DMS153 treated with DMSO at 0.1 percent for 48 hours (cell line): Measurements from ENCODE around the gene MSMP.

Source experiments
- DNase-seq: peaks from one replicate; lab custom pipeline; 2025; ENCODE audit not compliant: unreplicated experiment; lab: John Stamatoyannopoulos, UW

Gene MSMP, protein sequence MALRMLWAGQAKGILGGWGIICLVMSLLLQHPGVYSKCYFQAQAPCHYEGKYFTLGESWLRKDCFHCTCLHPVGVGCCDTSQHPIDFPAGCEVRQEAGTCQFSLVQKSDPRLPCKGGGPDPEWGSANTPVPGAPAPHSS

DNA sequence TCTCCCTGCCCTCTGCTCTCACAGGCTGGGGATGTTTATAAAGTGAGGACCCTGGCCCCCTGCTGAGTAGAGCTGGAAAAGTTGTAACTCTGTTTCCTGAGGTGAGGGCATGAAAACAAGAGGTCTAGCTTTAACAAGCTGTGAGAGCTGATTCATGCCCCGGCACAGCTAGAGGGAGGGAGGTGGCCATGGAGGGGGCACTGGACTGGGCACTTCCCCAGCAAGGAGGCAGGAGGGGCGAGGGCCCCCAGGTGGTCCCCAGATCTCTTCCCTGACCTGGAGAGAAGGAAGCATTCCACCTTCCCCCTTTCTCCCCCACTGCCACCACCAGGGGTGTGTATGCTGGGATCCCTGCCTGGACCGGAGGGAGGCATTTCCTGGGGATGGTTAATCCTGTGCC, at the start of gene MSMP:
Gene MSMP, minus strand, starts transcription at position 13 of the 400 bp plus-strand sequence. CDS start 147 bp downstream, outside the sequence.
- DNase-seq, result no peak

DNA sequence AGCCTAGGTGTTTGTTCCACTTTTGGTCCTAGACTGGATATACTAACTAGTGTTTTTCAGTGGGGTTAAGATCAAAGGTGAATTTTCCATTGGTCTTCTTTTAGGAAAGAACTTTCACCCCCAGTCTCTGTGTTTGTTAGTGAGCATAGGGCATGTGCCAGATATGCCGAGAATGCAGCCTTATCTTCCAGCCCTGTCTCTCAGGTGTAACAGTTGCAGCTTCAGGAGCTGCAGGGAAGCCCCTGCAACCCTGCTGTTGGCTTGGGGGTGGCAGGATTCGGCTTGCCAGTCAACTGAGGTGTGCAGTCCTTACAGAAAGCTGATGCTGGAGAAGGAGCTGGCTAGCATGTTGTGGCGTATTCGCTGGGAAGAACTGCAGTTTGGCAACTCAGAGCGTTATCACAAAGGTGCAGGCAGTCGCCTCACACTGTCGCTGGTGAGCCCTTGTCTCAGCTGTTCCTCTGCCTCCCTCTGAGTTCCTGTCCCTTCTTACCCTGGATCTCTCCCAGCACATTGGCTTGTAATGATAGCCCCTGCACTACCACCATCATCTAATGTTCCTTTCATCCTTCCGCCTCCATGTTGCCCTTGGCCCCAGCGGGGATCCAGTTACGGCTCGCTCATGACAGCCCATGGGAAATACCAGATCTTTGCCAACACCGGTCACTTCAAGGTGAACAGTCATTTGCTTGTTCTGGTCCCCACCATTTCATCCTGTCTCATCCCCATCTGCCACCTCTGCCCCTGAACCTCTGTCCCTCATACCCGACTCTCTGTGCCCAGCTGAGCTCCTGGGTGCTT, 47.5 kb upstream of the MSMP start:
- no peak for DNase-seq

DNA sequence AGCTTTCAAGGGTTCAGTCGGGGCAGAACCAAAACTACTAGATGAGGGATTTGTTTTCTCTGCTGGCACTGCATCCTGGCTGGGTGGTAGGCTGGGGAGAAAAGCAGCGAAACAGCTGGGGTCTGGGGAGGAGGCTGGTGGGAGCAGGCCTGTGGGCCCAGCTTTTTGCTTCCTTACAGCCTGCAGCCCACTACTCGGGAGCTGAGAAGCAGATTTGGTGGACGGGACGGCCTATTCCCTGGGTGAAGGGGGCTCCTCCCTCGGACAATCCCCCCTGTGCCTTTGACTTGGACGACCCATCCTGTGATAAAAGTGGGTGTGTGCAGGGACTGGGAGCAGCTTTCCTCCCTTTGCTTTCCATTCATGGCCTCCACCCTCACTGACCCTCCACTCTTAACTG, 46.5 kb upstream of the MSMP start:
- no peak for DNase-seq

DNA sequence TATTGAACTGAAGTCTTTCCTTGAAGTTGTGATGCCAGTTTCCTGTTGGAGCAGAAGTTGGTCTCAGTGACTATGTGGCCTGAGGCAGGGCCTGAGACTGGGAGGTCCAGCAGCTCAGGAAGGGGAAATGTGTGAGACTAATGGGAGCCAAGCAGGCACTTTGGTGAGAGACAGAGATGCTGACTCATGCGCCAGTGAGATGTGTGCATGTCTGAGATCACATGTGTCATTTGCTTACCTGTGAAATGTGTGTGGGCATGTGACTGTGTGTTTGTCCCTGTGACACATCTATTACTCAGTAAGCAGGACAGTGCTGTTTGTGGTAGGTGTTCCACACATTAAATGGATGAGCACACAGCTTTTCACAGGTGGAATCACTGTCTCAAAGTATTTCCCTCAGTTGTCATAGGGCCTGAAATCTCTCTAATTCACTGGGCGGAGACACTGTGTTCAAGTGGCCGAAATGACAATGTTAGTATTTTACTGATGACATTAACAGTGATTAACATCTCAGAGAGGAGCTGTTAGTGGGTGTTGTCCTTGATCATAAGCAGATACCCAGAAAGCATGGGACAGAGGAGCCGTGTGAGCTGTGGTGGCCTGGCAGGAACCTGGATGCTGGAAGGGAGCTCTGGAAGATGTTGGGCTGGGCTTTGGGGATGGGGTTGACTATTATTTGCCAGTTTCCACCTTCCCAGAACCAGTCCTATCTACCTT, 44.7 kb upstream of the MSMP start:
- DNase-seq, result no peak

DNA sequence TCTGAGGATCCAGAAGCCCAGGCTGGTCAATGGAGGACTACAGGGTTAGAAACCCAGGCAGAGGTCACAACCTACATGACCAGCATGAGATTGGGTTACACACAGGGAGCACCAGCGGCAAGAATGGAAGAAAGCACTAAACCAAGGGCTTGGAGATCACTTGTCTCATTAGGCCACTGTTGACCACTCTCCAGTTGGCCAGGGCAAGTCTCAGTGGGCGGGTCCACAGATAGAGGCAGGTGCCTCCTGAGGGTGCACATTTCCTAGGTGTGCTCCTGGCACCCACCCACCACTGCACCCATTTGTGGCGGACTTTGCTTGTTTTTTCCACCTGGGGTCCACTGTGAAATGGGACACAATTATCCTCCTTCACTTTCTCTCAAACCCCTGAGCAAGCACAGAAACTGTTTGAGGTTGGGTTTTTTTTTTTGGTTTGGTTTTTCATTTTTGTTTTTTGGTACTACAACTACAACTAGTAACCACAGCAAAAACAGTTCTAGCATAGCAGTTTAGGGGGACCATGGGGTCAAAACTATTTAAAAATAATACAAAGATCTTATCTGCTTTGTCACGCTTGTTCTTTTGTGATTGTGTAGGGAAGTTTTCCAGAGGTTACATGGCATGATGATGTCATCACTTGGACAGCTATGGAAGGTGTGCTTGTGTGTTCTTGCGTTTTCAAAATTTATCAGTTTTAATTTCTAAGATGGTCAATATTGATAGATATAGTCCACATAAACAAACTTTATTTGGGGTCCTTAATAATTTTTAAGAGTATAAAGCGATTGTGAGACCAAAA, 43.4 kb upstream of the MSMP start:
- no peak for DNase-seq

DNA sequence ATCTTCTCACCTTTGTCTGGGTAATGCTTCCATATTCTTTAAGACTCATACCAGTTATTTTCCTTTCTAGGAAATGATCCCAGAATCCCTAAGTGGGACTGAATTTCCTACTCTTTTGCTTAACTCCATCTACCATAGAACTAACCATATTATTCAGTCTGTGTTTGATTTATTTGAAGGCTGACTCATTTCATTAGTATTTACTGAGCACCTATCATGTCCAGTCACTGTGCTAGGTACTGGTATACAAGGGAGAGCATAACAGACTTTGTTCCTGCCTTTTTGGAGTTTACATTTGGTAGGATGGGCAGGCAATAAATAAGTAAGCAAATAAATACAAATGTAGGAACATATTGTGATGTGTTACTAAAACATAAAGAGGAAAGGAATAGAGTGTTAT, 41.6 kb upstream of the MSMP start:
- no peak for DNase-seq

DNA sequence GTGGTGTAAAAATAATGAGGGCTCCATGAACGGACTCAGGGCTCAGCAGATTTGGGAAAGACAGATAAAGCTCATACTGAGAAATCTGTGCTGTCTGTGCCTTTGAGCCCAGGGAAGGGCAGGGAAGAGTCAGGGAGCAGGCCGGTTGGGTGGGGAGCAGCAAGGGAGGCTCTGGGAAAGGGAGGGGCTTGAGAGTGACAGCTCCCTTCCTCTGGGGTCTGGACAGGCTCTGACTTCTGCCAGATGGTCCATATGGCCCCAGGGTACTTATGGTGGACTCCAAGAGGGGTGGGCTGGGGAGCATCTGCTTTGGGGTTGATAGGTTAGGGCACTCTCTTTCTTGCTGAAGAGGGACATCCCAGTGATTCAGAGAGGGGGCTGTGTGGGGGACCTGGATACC, 39.4 kb upstream of the MSMP start:
- DNase-seq, result no peak

DNA sequence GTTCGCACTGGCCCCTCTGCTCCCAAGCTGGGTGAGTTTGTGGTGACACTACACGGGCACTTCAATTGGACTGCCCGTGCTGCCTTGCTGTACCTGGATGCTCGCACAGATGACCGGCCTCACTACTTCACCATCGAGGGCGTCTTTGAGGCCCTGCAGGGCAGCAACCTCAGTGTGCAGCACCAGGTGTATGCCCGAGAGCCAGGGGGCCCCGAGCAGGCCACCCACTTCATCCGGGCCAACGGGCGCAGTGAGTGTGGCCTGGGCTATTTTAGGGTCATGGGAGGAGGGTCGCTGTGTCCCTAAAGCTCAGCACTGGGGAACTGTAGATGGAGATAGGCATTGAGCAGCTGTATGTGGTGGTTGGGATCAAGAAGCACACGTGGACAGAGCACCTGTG, 38.8 kb upstream of the MSMP start:
- no peak for DNase-seq

DNA sequence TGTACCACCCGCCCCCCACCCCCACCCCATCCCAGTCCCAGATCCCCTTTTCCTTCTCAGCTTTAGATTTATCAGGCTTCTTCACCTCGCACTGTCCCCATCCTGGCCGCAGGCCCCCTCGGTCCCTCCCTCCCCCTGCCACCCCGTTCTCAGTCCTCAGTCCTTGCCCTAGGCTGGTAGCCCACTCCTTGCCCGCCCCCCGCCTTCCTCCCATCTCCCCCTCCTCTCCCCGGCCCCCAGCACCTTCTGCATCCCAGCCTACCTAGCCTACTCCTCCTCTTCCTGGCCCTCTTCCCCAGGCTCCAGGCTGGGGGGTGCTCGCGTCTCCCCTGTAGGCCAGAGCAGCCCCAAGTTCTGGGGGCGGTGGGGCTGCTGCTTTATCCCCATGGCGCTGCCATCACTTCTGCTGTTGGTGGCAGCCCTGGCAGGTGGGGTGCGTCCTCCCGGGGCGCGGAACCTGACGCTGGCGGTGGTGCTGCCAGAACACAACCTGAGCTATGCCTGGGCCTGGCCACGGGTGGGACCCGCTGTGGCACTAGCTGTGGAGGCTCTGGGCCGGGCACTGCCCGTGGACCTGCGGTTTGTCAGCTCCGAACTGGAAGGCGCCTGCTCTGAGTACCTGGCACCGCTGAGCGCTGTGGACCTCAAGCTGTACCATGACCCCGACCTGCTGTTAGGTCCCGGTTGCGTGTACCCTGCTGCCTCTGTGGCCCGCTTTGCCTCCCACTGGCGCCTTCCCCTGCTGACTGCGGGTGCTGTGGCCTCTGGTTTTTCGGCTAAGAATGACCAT, 38.1 kb upstream of the MSMP start:
- DNase-seq, result no peak

DNA sequence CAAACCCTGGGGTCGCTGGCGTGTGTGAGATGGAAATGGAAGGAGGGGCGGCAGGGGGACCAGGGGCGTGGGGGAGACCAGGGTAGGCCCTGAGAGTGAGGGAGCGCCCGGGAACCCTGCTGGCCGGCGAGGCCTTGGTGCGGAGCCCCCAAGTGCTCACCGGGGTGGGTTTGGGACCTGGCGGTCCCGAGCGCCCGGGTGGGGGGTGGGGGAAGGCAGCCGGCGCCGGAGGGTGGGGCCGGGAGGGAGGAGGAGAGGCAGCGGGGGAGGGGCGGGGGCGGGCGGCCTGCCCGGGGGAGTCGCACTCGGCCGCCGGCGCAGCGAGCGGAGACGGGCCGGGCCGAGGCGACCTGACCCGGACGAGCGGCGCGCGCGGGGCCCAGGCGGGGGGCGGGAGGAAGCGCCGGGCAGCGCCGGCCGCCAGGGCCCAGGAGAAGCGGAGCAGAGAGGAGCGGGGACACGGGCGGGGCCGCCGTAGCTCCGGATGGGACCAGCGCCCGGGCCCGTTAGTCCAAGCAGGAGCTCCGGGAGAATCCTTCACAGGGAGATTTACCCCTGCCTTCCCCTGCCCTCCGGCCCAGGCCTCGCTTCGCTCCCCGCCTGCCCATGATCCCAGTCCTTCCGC, 37.3 kb upstream of the MSMP start, which contains the start of gene NPR2:
Gene NPR2, plus strand, starts transcription at position 295 of the 625 bp plus-strand sequence. CDS start 818 bp downstream, outside the sequence.
- no peak for DNase-seq

DNA sequence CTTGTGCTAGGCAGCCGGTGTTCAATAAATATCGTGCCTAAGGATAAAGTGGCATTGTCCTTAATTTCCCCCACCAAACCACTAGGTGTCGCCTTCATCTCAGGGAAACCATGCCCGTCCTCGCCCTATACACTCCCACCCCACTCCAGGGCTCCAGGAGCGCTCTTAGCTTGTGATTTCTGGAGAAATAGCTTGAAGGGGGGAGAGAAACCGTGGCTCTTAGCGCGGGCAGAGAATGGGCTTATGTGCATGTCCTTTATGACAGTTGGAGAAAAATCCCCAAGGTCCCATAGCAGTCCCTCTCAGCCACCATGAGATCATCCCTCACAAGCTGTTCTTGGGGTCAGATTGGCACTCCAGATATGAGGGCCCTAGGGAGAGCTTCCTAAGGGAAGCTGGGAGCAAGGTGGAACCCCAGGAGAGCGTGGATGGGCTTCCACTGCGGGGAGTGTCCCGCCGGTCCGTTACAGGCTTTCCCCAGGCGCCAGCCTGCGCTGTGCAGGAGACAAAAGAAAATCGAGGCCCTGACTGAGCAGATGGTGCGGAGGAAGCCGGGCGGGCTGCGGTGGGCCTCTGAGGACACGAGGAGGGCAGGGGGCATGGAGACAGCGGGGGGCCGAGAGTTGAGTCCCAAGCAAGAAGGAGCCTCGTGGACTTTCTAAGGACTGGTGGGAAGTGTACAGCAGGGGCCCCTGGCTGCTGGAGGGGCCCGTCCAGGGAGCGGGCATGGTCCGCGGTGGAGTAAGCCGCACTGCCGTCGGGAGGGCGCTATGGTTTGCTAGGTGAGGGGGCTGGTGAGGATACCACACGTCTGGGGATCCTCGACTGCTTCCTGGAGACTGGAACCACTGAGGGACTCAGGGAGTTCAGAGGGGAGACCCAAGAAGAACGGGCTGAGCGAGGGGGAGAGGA, 36.6 kb upstream of the MSMP start:
- DNase-seq, result peak; percentile 81

DNA sequence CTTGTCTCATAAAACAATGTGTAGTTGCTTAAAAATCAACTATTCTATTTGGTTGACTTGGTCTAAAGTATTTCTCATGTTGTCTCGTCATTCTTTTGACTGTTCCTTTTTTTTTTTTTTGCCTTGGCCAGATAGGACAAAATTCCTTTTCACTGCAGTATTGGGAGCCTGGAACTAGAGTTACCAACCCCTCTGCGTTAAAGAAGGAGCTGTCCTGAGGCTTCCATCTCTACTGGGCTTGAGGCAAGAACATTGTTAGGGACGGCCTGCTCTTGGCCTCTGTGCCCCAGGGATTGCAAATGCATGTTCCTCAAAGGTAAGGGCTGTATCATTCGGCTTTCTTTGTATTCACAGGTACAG, 35.9 kb upstream of the MSMP start:
- DNase-seq, result no peak

DNA sequence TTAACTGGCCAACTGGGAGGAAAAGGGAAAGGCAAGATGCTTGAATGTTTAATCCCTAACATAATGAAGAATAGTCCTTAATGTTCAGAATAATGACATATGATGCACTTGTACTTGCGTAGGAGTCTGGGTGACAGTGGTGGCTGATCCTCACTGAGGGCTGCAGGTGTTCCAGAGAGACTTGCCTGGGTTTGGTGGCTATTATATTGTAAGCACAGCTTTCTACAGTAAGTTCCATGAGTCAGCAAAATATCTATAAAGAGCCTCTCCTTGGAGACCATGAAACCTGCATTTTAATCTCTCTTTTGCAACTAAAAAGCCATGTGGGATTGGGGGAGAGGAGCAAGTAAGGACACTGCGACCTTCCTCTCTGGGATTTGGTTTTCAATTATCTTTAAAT, 35.5 kb upstream of the MSMP start:
- no peak for DNase-seq

DNA sequence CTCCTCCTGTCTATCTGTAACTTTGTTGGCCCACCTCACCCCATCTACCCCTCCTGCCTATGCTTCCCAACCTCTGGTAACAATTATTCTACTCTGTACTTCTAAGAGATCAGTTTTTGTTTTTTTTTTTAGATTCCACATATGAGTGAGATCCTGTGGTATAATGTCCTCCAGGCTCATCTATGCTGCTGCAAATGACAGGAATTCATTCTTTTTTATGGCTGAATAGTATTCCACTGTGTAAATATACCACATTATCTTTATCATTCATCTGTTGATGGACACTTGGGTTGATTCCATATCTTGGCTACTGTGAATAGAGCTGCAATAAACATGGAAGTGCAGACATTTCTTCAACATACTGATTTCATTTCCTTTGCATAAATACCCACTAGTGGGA, 29.3 kb upstream of the MSMP start:
- no peak for DNase-seq

DNA sequence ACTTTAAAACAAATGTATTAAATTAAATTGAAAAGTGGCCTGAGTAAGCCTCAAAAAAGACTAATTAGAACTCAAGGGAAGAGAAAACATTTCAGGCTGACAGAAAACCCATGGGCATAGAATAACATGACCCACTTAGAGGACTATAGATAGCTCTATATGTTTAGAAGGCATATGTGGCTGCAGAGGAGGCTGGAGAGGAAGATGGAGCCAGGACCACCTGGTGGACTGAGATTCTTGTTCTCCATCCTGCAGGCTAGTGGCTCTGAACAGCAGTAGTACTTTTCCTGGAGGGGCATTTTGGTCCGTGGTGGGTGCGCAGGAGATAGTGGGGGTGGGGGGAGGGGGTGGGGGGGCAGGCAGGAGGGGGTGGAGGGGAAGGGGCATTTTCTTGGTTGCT, 27.0 kb upstream of the MSMP start:
- no peak for DNase-seq

DNA sequence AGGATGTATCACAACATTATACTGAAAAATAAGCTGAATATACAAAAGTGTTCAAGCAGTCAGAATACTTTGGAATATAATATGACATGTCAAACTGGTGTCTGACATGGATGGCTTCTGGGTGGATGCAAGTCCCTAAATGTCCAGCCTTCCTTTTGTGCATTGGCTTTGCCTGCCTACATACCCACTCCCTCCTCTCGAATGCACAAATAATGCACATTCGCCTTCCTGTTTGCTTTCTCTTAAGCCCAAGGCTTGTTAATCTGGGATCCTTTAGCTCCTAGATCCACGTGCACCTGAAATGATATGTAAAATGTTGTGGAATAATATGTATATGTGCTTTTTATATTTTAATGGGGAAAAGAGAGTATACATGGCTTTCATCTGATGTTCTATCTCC, 24.4 kb upstream of the MSMP start:
- DNase-seq, result no peak

DNA sequence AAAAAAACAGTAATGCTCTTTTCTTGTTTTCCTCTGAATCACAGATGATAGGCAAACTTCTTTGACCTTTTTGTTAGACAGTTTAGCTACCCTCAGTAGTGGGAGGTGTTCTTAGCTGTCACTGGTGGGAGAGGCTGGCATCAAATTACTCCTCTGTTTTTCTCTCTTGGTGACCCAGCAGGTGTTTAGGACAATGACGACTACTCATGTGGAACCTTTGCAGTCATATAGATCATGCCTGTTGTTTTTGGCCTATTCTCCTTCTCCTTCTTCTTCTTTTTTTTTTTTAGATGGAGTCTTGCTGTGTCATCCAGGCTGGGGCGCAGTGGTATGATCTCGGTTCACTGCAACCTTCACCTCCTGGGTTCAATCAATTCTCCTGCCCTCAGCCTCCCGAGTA, 21.9 kb upstream of the MSMP start:
- peak; percentile 55 for DNase-seq

DNA sequence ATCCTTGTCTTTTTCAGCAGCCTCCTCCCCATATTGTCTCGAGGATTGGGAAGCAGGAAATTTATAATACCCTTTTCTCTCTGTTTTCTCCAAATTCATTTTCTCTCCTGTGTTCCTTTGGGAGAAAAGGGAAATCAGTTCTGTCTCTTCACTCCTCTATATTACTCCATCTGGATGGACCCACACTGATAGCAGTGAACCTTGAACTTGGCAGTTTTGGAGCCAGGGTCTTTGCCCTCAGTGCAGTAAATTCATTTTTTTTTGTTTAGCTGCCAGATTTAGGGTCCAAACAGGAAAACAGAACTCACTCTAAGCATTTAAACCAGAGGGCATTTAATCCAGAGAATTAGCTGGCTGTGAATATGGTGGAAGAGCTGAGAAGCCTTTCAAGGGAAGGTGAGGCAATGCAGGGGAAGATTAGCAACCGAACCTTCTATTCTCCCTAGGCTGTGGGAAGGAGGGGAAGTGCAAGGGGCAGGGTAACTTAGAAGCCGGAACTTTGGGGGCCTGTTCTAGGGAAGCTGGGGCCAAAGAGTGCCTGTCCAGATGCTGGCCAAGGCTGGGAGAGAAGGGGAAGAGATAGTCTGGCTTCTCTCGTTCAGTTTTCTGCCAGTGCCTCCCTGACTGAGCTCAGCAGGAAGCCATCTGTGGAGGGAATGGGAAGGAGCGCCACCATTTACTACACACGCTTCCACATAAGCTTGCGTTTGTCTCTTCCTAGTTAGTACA, 21.0 kb upstream of the MSMP start:
- peak; percentile 39 for DNase-seq
